Stimulated activated memory B cell treated with anti-CD40 and anti-IgM and Interleukin-4, amounts not matched to agents 10 μg/mL and 1 μg/mL and 100 μg/mL, for 72 hours (primary cell): Measurements from ENCODE around the gene VASP.
A peak's percentile ranks its signal among the peaks of the same experiment; 100 is the strongest.
"Not testable (repeated sequence)": the region's sequence is repeated elsewhere in the genome, so short reads cannot be mapped to it uniquely, and the experiment has no call there.

ENCODE experiments used
- ATAC-seq: fragments of 150-1000 bp; cut with Tn5 transposase; 2 replicates; pipeline ENCODE4 v1.10.0; 2021
- H3K27ac Mint-ChIP-seq: one replicate; pipeline ENCODE4 v1.8.0; 2022; ENCODE audit warnings: mild to moderate bottlenecking, mixed read lengths
- H3K27me3 Mint-ChIP-seq: one replicate; pipeline ENCODE4 v1.8.0; 2022; ENCODE audit warnings: mixed read lengths
- H3K36me3 Mint-ChIP-seq: one replicate; pipeline ENCODE4 v1.8.0; 2022; ENCODE audit warnings: mixed read lengths
- H3K4me1 Mint-ChIP-seq: one replicate; pipeline ENCODE4 v1.8.0; 2022; ENCODE audit warnings: mixed read lengths
- H3K4me3 Mint-ChIP-seq: one replicate; pipeline ENCODE4 v1.8.0; 2022; ENCODE audit warnings: mild to moderate bottlenecking, moderate library complexity, mixed read lengths
- H3K9me3 Mint-ChIP-seq: one replicate; pipeline ENCODE4 v1.8.0; 2022; ENCODE audit warnings: mixed read lengths

The VASP gene

DNA sequence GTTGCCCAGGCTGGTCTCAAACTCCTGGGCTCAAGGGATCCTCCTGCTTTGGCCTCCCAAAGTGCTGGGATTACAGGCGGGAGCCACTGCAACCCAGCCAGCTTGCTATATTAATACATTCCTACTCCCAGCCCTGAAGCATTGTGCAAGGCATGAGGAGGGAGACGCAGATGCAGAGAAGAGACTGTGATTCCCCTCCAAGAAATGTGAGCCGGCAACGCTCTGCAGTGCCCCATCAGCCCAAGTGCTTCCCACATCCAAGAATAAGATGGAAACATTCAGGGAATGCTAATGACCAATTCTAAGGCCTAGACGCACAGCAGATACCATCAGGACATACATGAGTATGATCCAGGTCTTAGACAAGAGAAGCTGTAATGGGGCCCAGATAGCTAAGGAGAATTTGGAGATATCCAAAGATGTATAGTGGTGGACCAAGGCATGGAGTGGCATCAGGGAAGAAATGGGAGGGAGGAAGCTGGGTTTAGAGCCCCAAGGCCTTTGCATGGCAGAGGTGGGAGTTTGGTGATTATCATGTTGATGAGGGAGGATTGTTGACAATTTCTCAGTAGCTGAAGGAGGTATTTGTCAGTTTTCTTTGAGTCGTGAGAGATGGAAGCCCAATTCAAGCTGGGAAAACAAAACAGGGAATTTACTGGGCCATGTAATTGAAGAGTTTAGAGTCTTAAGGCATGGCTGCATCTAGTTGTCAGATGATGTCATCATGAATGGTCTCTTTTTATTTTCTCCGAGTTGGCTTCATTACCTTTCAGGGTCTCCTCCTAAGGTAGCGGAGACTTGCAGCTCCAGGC, 6.2 kb upstream of the VASP start:
- ATAC-seq, result no peak
- Mint-ChIP-seq H3K27ac (peak overlapping the region; percentile 6), H3K9me3 (peaks cover 4% of the 10 kb centered on the region), H3K4me1 (peaks cover 71% of the 10 kb centered on the region), H3K36me3 (peaks cover 6% of the 10 kb centered on the region), H3K27me3 (peaks cover under 1% of the 10 kb centered on the region), H3K4me3 (no peak overlapping the region)

DNA sequence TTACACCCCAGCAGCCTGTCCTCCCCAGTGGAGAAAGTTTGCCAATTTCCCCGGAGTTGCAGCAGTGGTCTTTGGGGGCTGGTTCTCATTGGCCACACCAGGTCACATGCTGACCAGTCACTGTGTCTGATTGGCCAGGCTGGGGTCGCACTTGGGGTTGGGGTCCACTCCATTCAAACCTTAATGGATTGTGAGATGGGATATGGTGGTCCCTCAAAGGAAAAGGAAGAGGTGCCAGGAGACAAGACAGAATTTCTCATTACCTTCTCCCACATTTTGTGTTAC, 5.6 kb upstream of the VASP start:
- ATAC-seq, result no peak
- peaks cover 67% of the 10 kb centered on the region for H3K4me1 Mint-ChIP-seq
- peak overlapping the region; percentile 6 for H3K27ac Mint-ChIP-seq
- H3K9me3 Mint-ChIP-seq, result peaks cover 4% of the 10 kb centered on the region
- H3K36me3 Mint-ChIP-seq, result peaks cover 6% of the 10 kb centered on the region
- H3K4me3 Mint-ChIP-seq, result no peak overlapping the region
- H3K27me3 Mint-ChIP-seq, result no peaks in the 10 kb centered on the region

- Mint-ChIP-seq H3K27me3 (no peaks in the 10 kb centered on the region), H3K36me3 (peaks cover 6% of the 10 kb centered on the region), H3K4me3 (no peak overlapping the region), H3K27ac (peak overlapping the region; percentile 72), H3K9me3 (peaks cover 4% of the 10 kb centered on the region), H3K4me1 (peaks cover 63% of the 10 kb centered on the region)
- ATAC-seq, result no peak
Observed at GRCh38 chr19:45502111-45502510, 5.2 kb upstream of the VASP start.

DNA sequence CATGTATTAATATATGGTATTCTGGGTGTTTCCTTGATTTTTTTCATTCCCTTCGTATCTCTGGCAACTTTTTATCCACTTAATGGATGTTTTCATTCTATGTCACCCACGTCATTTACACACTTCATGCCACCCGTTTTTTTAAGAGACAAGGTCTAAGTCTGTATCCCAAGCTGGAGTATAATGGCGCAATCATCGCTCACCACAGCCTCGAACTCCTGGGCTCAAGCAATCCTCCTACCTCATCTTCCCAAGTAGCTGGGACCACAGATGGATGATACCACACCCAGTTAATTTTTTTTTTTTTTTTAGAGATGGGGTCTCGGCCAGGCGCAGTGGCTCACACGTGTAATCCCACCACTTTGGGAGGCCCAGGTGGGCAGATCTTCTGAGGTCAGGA, 3.4 kb upstream of the VASP start:
- Mint-ChIP-seq H3K27me3 (no peaks in the 10 kb centered on the region), H3K4me1 (peaks cover 48% of the 10 kb centered on the region), H3K27ac (no peak overlapping the region), H3K4me3 (no peak overlapping the region), H3K36me3 (peaks cover 6% of the 10 kb centered on the region), H3K9me3 (peaks cover 4% of the 10 kb centered on the region)
- no peak for ATAC-seq

- Mint-ChIP-seq H3K27ac (peak overlapping the region; percentile 86), H3K9me3 (no peaks in the 10 kb centered on the region), H3K36me3 (peaks cover 13% of the 10 kb centered on the region), H3K4me1 (peaks cover 50% of the 10 kb centered on the region), H3K27me3 (no peaks in the 10 kb centered on the region), H3K4me3 (peak overlapping the region; percentile 91)
- no peak for ATAC-seq
Observed at GRCh38 chr19:45505151-45505995, 1.9 kb upstream of the VASP start.

GRCh38 chr19:45505996-45506245, 1.4 kb upstream of the VASP start:
- Mint-ChIP-seq H3K9me3 (no peaks in the 10 kb centered on the region), H3K27me3 (no peaks in the 10 kb centered on the region), H3K4me1 (peaks cover 51% of the 10 kb centered on the region), H3K36me3 (peaks cover 17% of the 10 kb centered on the region), H3K27ac (peak overlapping the region; percentile 86), H3K4me3 (peak overlapping the region; percentile 91)
- no peak for ATAC-seq

DNA sequence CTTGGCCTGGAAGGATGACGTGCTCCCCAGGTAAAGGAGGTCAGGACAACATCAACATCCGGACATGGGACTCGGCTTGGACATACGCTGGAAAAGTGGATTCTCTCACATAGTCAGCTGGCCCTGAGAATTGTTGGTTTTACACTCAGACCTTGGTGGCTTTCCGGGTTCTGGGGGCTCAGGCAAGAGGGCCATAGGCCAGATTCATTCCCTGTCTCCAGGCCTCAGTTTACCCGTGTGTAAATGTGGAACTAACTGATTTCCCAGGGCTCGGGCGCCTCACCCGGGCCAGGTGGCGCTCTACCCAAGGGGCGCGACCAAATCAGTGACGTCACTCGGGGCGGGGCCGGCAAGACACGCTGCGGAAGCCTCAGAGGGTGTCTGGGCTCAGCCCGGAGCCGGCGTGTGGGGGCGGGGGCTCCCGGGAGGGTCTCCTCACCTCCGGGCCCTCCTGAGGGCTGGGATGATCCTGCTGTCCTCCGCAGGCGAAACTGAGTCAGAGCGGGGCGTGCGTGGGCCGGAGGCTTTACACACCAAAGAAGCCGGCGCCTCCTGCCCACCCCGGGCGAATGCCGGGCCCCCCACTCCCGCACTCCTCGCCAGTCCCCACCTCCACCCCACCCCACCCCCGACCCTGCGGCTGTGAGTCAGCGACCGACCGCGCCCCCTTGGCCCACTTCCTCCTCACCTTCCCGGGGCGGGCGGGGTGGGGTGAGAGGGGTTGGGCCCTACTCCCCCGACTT, 862 bp upstream of the VASP start:
- H3K36me3 Mint-ChIP-seq, result peaks cover 15% of the 10 kb centered on the region
- peak; percentile 85 for ATAC-seq
- H3K9me3 Mint-ChIP-seq, result no peaks in the 10 kb centered on the region
- no peaks in the 10 kb centered on the region for H3K27me3 Mint-ChIP-seq
- H3K4me1 Mint-ChIP-seq, result peaks cover 51% of the 10 kb centered on the region
- peak overlapping the region; percentile 86 for H3K27ac Mint-ChIP-seq
- H3K4me3 Mint-ChIP-seq, result peak overlapping the region; percentile 91

DNA sequence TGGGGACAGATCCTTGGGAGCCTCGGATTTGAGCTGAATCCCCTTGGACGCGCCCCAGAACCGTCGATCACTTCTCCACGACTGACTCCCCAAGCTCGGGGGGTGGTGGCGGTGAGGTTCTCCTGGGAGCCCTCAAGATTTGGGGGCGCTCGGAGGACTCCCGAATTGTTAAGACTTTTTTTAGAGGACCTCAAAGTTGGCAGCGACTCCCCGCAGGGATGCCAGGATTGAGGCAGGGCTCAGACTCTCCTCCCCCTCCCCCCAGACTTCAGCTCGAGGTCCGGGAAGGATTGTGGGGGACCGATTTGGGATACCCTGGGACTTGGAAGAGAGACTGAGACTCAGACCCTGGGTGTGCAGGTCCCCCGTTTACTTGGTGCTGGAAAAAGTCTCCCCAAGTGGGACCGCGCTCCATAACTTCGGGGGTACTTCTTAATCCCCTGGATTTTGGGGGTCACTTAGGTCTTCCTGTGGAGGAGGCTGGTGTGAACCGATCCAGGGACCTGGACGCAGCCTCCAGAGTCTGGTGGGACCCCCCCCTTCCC, 665 bp downstream of the VASP start:
- peaks cover 51% of the 10 kb centered on the region for H3K4me1 Mint-ChIP-seq

DNA sequence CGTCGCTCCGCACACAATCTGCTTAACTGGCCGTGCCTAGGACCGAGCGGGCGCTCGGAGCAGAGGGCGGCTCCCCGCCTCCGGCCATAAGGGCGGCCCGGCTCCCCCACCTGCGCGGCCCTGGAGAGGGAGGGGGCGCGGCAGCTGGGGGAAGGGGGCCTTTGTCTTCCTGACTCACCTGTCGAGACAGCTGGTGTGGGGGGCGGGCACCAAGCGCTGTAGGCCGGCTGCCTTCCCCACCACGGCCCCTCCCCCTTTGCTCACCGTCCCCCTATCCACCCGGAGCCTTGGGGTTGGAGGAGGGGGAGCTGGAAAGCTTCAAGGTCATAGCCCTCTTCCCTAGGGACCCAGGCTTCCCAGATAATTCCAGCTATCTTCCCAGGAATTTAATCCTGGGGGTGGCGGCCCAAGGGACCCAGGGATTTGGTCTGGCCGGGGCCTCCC, 1.2 kb downstream of the VASP start:
- Mint-ChIP-seq H3K27ac (peak overlapping the region; percentile 86), H3K4me1 (peaks cover 54% of the 10 kb centered on the region), H3K36me3 (peaks cover 14% of the 10 kb centered on the region), H3K27me3 (no peaks in the 10 kb centered on the region), H3K4me3 (peak overlapping the region; percentile 91), H3K9me3 (no peaks in the 10 kb centered on the region)
- ATAC-seq, result peak; percentile 18

More for the DNA sequence above, 665 bp downstream of the VASP start:
- no peak for ATAC-seq
- Mint-ChIP-seq H3K27ac (peak overlapping the region; percentile 86), H3K36me3 (peaks cover 14% of the 10 kb centered on the region), H3K27me3 (no peaks in the 10 kb centered on the region), H3K9me3 (no peaks in the 10 kb centered on the region), H3K4me3 (peak overlapping the region; percentile 91)

GRCh38 chr19:45508861-45509691, 1.8 kb downstream of the VASP start:
- Mint-ChIP-seq H3K9me3 (no peaks in the 10 kb centered on the region), H3K36me3 (peaks cover 19% of the 10 kb centered on the region), H3K27me3 (no peaks in the 10 kb centered on the region), H3K4me1 (peaks cover 60% of the 10 kb centered on the region), H3K27ac (peak overlapping the region; percentile 86), H3K4me3 (peak overlapping the region; percentile 91)
- peak; percentile 49 for ATAC-seq

GRCh38 chr19:45509692-45510015, 2.4 kb downstream of the VASP start:
- Mint-ChIP-seq H3K9me3 (no peaks in the 10 kb centered on the region), H3K27ac (peak overlapping the region; percentile 86), H3K27me3 (no peaks in the 10 kb centered on the region), H3K36me3 (peaks cover 20% of the 10 kb centered on the region), H3K4me1 (peaks cover 66% of the 10 kb centered on the region), H3K4me3 (peak overlapping the region; percentile 91)
- no peak for ATAC-seq

GRCh38 chr19:45510352-45510751, 3.1 kb downstream of the VASP start:
- H3K4me3 Mint-ChIP-seq, result peak overlapping the region; percentile 91
- H3K36me3 Mint-ChIP-seq, result peaks cover 24% of the 10 kb centered on the region
- not testable (repeated sequence) for ATAC-seq, H3K9me3 Mint-ChIP-seq, H3K27me3 Mint-ChIP-seq
- peak overlapping the region; percentile 86 for H3K27ac Mint-ChIP-seq
- H3K4me1 Mint-ChIP-seq, result peaks cover 66% of the 10 kb centered on the region

DNA sequence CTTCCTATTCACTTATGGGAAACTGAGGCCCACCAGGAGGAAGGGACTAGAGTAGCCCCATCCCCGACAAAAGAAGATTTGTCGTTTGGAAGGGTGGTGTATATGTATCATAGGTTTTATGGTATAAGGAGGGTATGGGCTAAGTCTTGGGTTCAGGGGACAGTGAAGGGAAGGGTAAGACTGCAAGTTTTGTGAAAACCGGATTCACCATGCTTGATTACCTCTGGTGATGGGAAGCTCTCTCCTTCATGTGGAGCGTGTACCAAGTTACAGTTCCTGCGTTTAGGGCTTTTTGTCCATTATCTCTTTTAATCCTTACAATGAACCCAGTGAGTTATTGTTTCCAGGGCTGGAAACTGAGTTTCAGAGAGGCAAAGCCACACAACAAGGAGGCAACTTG, 3.8 kb downstream of the VASP start:
- H3K9me3 Mint-ChIP-seq, result no peaks in the 10 kb centered on the region
- H3K27ac Mint-ChIP-seq, result peak overlapping the region; percentile 86
- peaks cover 31% of the 10 kb centered on the region for H3K36me3 Mint-ChIP-seq
- peak overlapping the region; percentile 91 for H3K4me3 Mint-ChIP-seq
- H3K4me1 Mint-ChIP-seq, result peaks cover 68% of the 10 kb centered on the region
- no peaks in the 10 kb centered on the region for H3K27me3 Mint-ChIP-seq
- ATAC-seq, result no peak

- Mint-ChIP-seq H3K27me3 (no peaks in the 10 kb centered on the region), H3K4me1 (peaks cover 83% of the 10 kb centered on the region), H3K36me3 (peaks cover 49% of the 10 kb centered on the region), H3K4me3 (peak overlapping the region; percentile 16), H3K9me3 (no peaks in the 10 kb centered on the region), H3K27ac (peak overlapping the region; percentile 86)
- no peak for ATAC-seq
Observed at GRCh38 chr19:45512881-45513483, 5.7 kb downstream of the VASP start.
